GM19239 (cell line): ENCODE measurements around the gene RANBP9.

ENCODE experiments used
- DNase-seq: peaks from one replicate; pipeline ENCODE4 v3.0.0; 2011; ENCODE audit warnings: low spot score; ENCODE audit not compliant: insufficient read length
- FAIRE-seq: peaks from 2 replicates; lab custom pipeline; 2011; peaks lifted over from hg19 to GRCh38; lab: Jason Lieb, UNC

Gene RANBP9

DNA sequence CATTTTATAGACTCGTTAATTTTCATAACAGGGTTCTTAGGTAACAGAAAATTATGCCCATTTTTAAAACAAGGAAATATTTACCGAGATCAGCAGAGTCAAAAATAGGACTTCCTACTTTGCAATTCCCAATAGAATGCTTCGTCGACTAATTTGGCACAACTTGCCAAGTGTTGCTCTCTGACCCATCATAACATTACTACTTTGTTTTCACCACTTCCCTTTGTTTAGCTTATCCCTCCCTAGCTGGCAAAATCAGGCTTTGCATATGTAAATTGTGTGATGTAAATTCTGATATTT is 914 bp upstream of the RANBP9 start:
- DNase-seq: no peak
- FAIRE-seq: no peak

DNA sequence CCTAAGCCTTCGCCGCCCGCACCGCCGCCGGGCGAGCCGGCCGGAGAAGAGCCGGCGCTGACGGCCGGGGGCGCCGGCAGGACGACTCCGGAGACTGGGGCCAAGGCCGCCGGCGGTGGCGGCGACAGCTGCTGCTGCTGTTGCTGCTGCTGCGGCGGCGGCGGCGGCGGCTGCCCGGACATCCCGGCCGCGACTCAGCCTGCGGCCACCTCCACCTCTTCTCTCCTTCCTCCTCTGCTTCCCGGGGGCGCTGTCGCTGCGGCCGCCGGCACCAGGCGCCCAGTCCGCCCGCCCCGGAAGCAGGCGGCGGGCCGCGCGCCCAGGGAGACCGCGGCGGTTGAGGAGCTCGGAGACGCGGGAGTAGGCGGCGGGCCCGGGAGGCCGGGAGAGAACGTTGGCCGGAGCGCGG is 307 bp downstream of the RANBP9 start:
- no peak for DNase-seq

DNA sequence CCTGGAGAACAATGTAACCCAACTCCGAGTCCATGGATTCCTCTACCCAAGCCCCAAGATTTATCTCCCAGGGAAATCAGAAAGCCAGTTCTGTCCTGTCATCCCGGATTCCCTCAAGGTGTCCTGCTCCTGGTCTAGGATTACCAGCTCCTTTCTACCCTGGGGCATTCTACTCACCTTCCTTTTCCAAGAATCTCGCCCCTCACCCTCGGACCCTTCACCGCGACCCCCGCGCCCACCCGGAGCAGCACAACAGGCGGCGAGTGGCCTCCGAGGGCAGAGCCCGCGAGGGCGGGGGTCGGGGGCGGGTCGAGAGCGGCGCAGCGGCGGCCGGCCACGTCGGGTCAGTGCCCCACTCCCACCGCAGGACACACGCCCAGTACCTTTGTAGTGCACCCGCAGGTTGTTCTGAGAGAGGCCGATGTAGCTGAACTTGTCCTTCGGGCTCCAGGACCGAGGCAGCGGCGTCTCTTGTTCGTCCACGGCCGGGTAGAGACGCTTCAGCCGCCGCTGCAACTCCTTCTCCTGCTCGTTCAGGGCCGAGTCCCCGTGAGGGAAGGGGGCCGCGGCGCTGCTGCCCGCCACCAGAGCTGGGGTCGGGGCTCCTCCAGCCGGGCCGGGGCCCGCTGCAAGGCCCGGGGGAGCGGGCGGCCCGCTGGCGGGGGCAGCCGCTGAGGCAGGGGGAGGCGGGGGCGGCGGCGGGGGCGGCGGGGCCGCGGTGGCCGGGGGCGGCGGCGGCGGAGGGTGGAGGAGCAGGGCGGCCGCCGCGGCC is 897 bp downstream of the RANBP9 start:
- DNase-seq: no peak
- no peak for FAIRE-seq

More for the DNA sequence above, 307 bp downstream of the RANBP9 start:
- no peak for FAIRE-seq

DNA sequence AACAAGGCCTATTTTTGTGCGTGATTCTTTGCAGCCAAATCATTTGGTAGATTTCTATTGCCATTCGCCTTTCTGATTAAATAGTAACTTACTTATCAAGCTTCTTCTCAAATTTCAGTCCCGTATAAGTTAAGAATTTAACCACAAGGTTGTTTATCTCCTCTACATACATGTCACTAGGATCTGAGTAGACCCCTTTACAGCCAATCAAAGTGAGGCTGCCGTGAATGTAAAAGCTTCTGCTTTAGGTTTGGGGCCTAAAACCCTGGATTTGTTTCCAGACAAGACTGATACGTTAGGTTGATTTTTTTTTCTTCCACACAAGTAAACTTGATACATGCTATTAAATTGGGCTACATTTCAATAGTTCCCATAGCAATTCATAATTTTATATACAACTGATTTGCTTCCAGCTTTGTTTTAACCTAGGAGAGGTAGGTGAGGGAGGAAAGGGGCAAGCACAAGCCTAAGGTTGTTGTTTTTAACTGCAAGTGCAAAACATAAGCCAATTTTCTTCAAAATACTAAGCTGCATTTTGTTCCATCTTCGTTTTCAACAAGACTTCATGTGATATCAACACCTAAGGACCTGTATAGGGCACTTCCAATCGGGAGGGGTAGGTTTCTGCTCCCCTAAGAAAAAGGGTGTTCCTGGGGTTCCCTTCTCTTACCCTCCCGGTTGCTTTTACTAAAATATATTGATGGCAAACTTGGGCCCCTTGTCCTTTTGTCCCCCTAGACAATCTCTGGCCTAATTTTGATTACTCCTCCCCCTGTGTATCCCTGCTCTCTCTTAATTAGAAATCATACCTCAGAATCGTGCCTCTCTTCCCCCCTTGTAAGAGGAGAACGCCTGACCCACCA is 1.7 kb downstream of the RANBP9 start:
- FAIRE-seq: peak; percentile 54
- no peak for DNase-seq

DNA sequence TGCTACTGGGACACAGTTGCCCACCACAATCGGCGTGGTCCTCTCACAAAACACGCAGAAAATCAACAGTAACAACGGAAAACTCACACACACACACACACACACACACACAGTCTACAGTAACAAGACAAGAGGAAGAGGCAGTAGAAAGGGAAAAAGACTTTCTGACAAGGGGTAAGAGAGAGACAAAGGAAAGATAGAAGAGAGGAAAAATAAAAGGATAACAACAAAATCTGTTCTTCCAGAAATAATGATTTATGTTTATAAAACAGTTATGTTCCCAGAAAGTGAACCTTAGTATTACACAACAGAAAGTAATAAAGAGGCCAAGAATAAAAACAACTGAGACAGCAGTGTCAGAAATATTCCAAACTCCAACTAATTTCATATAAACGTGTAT is 2.9 kb downstream of the RANBP9 start:
- no peak for DNase-seq
- no peak for FAIRE-seq

DNA sequence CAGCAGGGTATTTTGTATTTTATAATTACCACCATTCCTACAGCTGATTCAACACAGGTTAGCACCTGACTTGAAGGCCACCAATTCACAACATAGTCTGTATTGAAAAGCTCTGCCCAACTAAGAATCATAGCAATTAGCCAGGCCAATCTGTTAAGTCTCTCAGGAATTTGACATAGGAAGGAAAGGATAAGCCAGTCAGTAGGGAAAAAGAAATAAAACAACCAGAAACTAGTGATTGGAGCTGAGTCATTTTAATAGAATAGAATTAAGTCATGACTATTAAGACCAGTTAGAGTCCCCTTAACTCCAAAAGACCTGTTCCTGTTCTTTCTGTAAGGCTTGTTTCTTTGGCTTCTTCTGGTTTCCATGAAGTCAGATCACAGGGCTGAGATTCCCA is 8.1 kb downstream of the RANBP9 start:
- no peak for FAIRE-seq
- DNase-seq: no peak

DNA sequence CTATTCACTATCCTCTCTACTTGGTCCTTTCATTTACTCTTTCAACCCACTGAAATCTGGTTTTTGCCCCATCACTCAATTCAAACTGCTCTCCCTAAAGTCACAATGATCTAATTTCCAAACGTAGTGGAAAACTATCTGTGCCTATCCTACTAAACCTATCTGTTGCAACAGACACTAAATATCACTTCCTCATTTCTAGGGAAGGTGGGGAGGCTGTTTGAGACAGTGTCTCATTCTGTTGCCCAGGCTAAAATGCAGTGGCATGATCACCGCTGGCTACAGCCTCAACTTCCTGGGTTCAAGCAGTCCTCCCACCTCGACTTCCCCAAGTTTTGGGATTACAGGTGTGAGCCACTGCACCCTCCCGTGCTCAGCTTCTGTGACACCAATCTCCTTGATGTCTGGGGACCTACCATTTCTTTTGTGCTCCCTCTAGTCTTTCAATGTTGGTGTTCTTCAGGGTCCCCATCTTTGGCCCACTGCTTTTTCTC is 8.8 kb downstream of the RANBP9 start:
- no peak for DNase-seq
- peak; percentile 81 for FAIRE-seq

DNA sequence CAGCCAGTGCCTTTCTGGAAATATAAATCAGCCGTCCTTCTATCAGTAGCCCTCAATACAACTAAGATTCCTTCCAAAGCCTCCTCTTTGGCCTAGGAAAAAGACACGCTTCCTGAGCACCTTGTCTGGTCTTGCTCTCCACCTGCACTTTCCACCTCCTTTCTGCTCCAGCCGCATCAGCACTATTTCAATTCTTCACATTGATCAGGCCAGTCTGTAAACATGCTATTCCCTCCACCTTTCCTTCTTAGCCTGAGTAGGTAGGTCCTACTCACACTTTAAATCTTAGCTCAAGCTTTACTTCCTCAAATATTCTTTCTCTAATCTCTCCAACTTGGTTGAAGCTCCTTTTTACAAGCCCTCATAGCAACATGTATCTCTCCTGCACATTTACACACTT is 11.4 kb downstream of the RANBP9 start:
- no peak for DNase-seq
- FAIRE-seq: no peak

DNA sequence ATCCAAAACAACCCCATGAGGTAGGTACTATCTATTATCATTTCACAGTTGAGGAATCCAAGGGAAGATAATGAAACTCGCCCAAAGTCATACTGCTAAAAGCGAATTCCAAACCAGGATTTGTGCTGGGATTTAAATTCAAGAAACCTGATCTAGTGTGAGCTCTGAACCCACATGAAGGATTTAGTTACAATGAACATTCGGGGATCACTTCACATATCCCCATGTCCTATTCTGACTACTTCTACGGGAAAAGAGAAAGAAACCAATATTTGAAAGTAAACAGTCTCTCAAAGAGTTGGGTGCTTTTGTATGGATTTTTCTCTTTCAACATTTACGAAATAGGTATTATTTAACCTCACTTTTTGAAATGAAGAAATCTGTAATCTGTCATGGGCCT is 12.9 kb downstream of the RANBP9 start:
- FAIRE-seq: no peak

DNA sequence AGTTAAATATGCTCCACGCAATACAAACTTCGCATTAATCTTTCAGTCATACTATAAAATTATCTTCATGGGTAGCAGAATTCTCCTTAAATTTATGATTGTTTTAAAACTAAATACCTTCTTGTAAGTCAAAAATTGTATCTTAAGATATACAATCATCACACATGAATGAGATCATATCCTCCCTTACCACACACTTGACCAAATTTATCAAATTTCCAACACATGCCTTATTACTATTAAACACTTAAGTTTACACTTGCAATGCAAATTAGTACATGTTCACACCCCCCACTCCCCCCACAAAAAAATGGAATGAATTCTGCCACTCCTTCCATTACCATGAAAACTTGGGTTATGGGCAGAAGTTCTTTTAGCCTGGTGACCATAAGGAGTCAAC is 13.8 kb downstream of the RANBP9 start:
- FAIRE-seq (peak; percentile 4), DNase-seq (no peak)

More for the DNA sequence above, 12.9 kb downstream of the RANBP9 start:
- DNase-seq: no peak

DNA sequence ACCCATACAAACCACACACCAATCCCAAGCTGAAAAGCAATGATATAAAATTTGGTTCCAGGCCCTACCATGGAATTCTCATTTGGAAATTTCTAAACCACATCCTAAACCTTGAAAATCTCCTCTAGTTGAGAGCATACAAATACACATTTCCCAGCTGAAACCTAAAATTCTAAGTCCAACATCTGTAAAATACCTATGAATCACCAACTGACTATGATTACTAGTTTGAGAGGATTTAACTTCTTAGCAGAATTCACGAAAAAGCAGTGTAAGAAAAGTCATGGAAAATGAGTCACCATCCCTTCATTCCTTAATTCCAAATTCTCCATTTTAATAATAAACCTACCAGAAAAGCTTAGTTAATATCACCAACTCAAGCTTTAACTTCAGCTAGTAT is 15.4 kb downstream of the RANBP9 start:
- peak; percentile 44 for FAIRE-seq
- DNase-seq: no peak

DNA sequence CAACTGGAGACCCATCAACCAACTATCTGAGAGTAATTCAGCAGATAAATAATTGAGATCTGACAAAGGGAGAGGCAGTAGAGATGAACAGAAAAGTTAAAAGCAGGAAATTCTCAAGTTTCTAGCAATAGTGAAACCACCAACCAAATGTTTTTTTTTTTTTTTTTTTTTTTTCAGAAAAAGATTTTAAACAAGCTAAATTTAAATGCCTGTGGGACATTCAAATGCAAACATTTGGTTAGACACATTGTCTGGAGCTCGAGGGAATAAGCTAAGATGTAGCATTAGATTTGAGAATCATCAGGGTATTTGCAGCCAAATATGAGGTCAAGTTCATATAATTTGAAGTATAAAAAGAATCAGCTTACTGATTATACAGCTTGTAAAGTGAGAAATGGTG is 16.4 kb downstream of the RANBP9 start:
- FAIRE-seq (no peak), DNase-seq (no peak)

DNA sequence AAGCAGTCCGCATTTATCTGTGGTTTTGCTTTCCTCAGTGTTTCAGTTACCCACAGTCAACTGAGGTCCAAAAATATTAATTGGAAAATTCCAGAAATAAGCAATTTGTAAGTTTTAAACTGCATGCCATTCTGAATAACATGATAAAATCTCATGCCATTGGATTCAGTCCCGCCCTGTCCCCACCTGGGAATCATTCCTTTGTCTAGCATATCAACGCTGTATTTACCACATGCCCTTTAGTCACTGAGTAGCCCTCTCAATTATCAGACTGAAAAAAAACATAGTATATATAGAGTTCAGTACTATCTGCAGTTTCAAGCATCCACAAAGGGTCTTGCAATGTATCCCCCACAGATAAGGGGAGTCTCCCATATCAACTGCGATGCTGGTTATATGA is 17.1 kb downstream of the RANBP9 start:
- DNase-seq (no peak), FAIRE-seq (no peak)

DNA sequence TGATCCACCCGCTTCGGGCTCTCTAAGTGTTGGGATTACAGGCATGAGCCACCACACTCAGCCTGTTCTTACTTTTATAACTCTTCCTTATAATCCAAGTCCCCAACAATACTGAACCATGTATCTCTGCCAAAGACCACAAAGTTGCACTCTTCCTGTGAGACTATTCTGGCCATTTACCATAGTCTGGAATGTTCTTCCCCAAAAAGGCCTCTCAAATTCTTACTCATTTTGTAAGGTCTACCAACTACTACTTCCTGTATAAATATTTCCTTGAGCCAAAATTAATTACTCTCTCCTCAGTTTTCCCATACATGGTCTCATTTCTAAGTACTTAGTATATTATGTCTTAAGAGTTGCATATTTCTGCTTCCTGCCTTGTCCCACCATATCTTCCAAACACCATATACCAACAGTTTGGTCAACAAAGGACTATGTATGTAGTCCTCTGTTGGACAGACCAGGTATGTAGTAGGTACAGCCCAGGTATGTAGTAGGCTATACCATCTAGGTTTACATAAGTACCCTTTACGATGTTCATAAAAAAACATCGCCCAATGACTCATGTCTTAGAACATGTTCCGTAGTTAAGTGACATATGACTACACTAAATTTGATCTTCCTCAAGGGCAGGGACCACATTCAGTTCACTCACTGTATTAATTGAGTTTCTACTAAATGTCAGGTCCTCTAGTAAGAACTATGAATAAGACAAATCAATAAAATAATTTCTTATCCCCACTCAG is 22.0 kb downstream of the RANBP9 start:
- DNase-seq: no peak

DNA sequence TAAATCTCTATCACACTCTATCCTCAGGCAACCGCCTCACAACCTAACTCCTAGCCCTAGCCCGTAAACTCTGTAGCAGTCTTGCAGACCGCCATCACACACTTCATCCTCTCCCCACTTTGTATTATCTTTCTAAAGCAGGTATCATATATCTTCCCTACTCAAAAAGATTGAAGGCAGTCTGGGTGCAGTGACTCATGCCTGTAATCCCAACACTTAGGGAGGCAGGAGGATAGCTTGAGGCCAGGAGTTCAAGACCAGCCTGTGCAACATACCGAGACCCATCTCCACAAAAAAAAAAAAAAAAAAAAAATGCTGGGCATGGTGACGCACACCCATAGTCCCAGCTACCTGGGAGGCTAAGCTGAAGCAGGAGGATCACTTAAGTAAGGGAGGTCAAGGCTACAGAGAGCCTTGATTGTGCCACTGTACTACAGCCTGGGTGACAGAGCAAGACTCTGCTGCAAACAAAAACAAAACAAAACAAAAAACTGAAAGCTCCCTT is 22.9 kb downstream of the RANBP9 start:
- FAIRE-seq: no peak

More for the DNA sequence above, 22.0 kb downstream of the RANBP9 start:
- no peak for FAIRE-seq

DNA sequence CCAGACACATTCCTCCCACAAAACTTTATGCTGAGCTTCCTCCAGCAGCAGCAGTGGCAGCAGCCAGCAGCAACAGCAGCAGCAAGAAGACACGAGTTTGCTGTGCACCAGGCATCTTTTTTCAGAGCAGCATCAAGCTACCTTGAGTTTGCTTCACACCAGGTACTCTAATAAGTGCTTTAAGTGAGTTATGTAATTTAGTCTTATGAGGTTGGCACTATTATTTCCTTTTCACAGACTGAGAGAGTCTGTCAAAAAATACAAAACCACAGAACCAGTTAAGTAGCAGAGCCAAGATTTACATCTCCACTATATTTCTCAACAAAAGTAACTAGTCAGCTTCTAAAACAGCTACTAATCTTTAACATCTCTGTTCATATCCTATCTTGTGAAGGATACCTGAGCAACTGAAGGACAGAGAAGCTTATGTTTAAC is 23.7 kb downstream of the RANBP9 start:
- no peak for DNase-seq
- FAIRE-seq: no peak

More for the DNA sequence above, 22.9 kb downstream of the RANBP9 start:
- DNase-seq: no peak

DNA sequence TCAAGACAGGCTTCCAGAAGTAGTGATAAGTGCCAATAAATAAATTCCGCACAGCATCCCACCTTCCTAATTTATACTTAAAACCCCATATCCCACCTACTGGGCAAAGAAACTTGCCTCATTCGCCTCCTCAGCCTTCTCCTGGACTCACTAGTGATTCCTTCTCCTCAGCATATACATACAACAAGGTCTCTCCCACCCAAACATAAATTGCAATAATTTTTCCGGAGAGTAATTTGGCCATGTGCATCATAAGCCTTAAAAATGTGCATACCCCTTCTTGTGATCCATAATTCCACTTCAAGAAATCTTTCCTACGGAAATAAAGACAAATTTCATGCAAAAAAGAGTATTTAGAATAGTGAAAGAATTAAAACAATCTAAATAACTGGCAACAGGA is 26.8 kb downstream of the RANBP9 start:
- no peak for FAIRE-seq

DNA sequence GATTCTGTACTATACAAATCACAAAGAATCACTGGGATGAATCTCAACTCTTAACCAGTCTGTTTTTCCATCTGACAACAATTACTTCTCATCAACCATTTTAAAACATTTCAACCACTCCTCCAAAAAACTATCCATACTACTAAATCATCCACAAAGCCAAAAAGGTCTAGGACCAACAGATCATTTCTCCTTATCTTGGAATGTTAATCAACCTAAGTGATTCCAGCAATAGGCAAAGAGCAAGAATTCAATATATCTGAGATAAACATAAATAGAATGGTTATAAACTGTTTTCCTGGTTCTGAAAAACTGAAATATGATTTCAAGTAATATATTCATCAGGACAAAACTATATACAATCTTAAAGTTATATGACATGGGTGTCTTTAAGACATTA is 28.6 kb downstream of the RANBP9 start:
- no peak for FAIRE-seq
- DNase-seq: no peak

More for the DNA sequence above, 26.8 kb downstream of the RANBP9 start:
- DNase-seq: no peak

DNA sequence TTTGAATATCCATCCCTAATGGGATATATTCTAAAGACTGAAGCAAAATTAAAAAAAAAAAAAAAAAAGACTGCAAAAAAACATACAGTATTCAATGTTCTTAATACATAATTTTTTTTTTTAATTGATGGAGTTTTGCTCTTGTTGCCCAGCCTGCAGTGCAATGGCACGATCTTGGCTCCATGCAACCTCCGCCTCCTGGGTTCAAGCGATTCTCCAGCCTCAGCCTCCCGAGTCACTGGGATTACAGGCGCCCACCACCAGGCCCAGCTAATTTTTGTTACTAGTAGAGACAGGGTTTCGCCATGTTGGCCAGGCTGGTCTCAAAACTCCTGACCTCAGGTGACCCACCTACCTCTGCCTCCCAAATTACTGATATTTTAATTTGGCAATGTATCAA is 29.3 kb downstream of the RANBP9 start:
- FAIRE-seq (no peak), DNase-seq (no peak)

DNA sequence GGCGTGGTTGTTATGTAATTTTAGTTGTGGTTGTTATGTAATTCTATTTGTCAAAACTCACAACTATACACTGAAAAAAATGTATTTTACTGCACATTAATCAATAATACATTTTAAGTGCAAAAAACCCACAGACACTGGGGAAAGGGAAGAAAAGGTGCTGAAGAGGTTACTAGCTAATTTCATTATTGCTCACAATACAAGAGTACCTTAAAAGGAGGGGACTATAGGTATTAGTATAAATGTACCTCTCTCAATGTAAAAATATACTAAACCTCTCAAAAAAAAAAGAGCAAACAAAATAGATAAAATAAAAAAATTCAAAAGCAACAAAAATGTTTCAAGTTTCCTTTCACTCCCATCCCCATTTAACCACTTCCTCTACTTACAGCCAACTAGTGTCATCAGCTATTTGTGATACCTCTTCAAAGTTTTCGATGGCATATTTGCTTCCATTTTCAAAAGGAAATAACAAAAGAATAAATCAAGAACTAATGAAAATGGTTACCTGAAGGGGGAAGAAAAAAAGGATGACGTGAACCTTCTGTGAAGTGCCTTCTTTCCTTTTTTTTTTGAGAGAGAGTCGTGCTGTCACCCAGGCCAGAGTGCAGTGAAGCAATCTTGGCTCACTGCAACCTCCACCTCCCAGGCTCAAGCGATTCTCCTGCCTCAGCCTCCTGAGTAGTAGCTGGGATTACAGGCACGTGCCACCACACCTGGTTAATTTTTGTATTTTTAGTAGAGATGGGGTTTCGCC is 30.2 kb downstream of the RANBP9 start:
- FAIRE-seq (peak; percentile 60), DNase-seq (no peak)
